ENCODE data around the gene WNT5B. TPM values are rescaled to one million over a fixed set of nuclear protein-coding genes. Genes with fewer than 3 reads are reported as not detected.

WNT5B gene
- total and polyA plus RNA-seq, 2 of the 4 experiments (the other 2 are of a cell fraction), result 83.7 to 102 TPM

GRCh38 chr12:1593174-1594005 is 35.6 kb upstream of the WNT5B start:
- no peak for TF ChIP-seq RAD21 (IDR thresholded peaks at IDR 0.05; ENCODE audit: low read length)
- TF ChIP-seq MXI1 (IDR thresholded peaks at IDR 0.05; ENCODE audit: borderline replicate concordance, low read depth, low read length), result peak; percentile 28; the same call in 1 of the 2 replicates
- TF ChIP-seq ELK1 (IDR thresholded peaks at IDR 0.05; ENCODE audit: borderline replicate concordance, low read depth, low read length), result no peak
- TF ChIP-seq CHD1 (IDR thresholded peaks at IDR 0.05; ENCODE audit: low read depth, low read length), result no peak
- TF ChIP-seq POLR2A (IDR thresholded peaks at IDR 0.05; ENCODE audit: low read depth, low read length), result no peak
- ChIA-PET POLR2A (ENCODE audit: unreplicated experiment) (no interaction called here), CTCF (interaction anchor here (1.5 kb wide), 1 partner anchor 475 kb away, joined by 4 read pairs; no protein-coding TSS in a partner anchor)
- Histone ChIP-seq H3K9ac (ENCODE audit: low read depth, low read length) (peak overlapping the region; percentile 59), H3K4me3 (ENCODE audit: insufficient read depth, low read depth, low read length) (peak overlapping the region; percentile 90), H4K20me1 (ENCODE audit: insufficient read depth, low read length) (peaks cover 60% of the 10 kb centered on the region), H3K4me2 (ENCODE audit: low read depth, low read length) (peak overlapping the region; percentile 80), H4K5ac (ENCODE audit: low read depth, low read length) (no peak overlapping the region; the same call in 1 of the 2 replicates), H2AFZ (replicated peaks; ENCODE audit: low read length, poor library complexity) (peak overlapping the region; percentile 84), H2BK120ac (ENCODE audit: low read depth, low read length) (peak overlapping the region; percentile 17; the same call in 1 of the 2 replicates), H3K23ac (ENCODE audit: low read depth, low read length) (peak overlapping the region; percentile 77; the same call in 1 of the 2 replicates), H4K91ac (ENCODE audit: insufficient read depth, low read depth, low read length) (peak overlapping the region; percentile 5; the same call in 1 of the 2 replicates), H3K9me1 (ENCODE audit: insufficient read depth, low read length) (peaks cover 18% of the 10 kb centered on the region), H2AK9ac (replicated peaks; ENCODE audit: low read depth, low read length, poor library complexity) (peak overlapping the region; percentile 91), H2BK5ac (ENCODE audit: low read depth, low read length, poor library complexity, severe bottlenecking) (peak overlapping the region; percentile 78), H3K4me1 (ENCODE audit: control insufficient read depth, insufficient read depth, low read length) (peaks cover 23% of the 10 kb centered on the region), H3K79me1 (ENCODE audit: low read depth in 1 of 2, low read length in 2 of 2) (peaks cover 37 to 74% of the 10 kb centered on the region in 2 experiments), H2AK5ac (ENCODE audit: low read depth, low read length) (peak overlapping the region; percentile 54), H4K8ac (ENCODE audit: low read depth in 2 of 2, low read length in 2 of 2) (peak overlapping the region in 1 of 2 experiments; percentile 32; a peak in 1 of 4 replicates), H2BK20ac (ENCODE audit: low read depth, low read length) (no peak overlapping the region), H3K4ac (ENCODE audit: low read depth, low read length) (peak overlapping the region; percentile 63), H3K56ac (ENCODE audit: extremely low read depth, insufficient read depth, low read length) (peak overlapping the region; percentile 17; the same call in 1 of the 2 replicates), H3K18ac (ENCODE audit: low read depth, low read length) (no peak overlapping the region), H3K9me3 (ENCODE audit: control insufficient read depth, insufficient read depth, low read length) (no peaks in the 10 kb centered on the region), H2BK15ac (ENCODE audit: low read depth, low read length) (no peak overlapping the region), H3K36me3 (ENCODE audit: control insufficient read depth, insufficient read depth, low read length) (no peaks in the 10 kb centered on the region), H3K27ac (ENCODE audit: insufficient read depth, low read length) (peak overlapping the region; percentile 42), H3K14ac (replicated peaks; ENCODE audit: low read depth, low read length) (peak overlapping the region; percentile 78; the same call in 1 of the 2 replicates), H3K27me3 (ENCODE audit: control insufficient read depth, insufficient read depth, low read length) (no peaks in the 10 kb centered on the region)
- ATAC-seq (ENCODE audit: low read depth) (peak; percentile 2), DNase-seq (no peak)
- WGBS, 2 experiments (ENCODE audit: extremely low coverage in 2 of 2, insufficient read length in 1 of 2), result 5% methylated on average over 26 of the region's 56 CpGs; no CpG with 5 or more reads in 1 of the 2 experiments
- no TSS peak for BruUV-seq (replicated peaks)
- intact Hi-C loops (cut with micrococcal nuclease), result no loop called here
- in situ Hi-C loops (cut with MboI; ENCODE audit: low sequenced_read_pairs), result loop anchor here (25.0 kb wide), 1 partner anchor 681 kb away; no protein-coding TSS in a partner anchor
- dilution Hi-C loops (cut with HindIII; ENCODE audit: low sequenced_read_pairs, unreplicated experiment), result no loop called here
